ENCODE measurements around the gene RAB6B.

The RAB6B gene

GRCh38 chr3:133855772-133856171, 39.9 kb downstream of the RAB6B start:
- DNase-seq = no peak

GRCh38 chr3:133855002-133855370, 40.7 kb downstream of the RAB6B start:
- DNase-seq = no peak

- no peak for DNase-seq
Observed at GRCh38 chr3:133854264-133855001, 41.2 kb downstream of the RAB6B start.

GRCh38 chr3:133853925-133854227, 41.8 kb downstream of the RAB6B start:
- no peak for DNase-seq

GRCh38 chr3:133853063-133853924, 42.4 kb downstream of the RAB6B start:
- no peak for DNase-seq

GRCh38 chr3:133851931-133852330, 43.8 kb downstream of the RAB6B start:
- no peak for DNase-seq

GRCh38 chr3:133851266-133851906, 44.3 kb downstream of the RAB6B start:
- DNase-seq = no peak

- no peak for DNase-seq
Observed at GRCh38 chr3:133850034-133850433, 45.6 kb downstream of the RAB6B start.

- DNase-seq = no peak
Observed at GRCh38 chr3:133849346-133849745, 46.3 kb downstream of the RAB6B start.

GRCh38 chr3:133845127-133845526, 50.6 kb downstream of the RAB6B start:
- DNase-seq = no peak

- no peak for DNase-seq
Observed at GRCh38 chr3:133843634-133844033, 52.0 kb downstream of the RAB6B start.

GRCh38 chr3:133842158-133842557, 53.5 kb downstream of the RAB6B start:
- DNase-seq = no peak

GRCh38 chr3:133841196-133841595, 54.5 kb downstream of the RAB6B start:
- no peak for DNase-seq

- DNase-seq = no peak
Observed at GRCh38 chr3:133840767-133841166, 54.9 kb downstream of the RAB6B start.

GRCh38 chr3:133840055-133840737, 55.5 kb downstream of the RAB6B start:
- no peak for DNase-seq

- DNase-seq = no peak
Observed at GRCh38 chr3:133838916-133839800, 56.5 kb downstream of the RAB6B start.

GRCh38 chr3:133838296-133838789, 57.3 kb downstream of the RAB6B start:
- DNase-seq = no peak

- DNase-seq = no peak
Observed at GRCh38 chr3:133837487-133838295, 58.0 kb downstream of the RAB6B start.

GRCh38 chr3:133836497-133837158, 59.1 kb downstream of the RAB6B start:
- no peak for DNase-seq

GRCh38 chr3:133835961-133836360, 59.7 kb downstream of the RAB6B start:
- DNase-seq = no peak

GRCh38 chr3:133835418-133835743, 60.3 kb downstream of the RAB6B start:
- no peak for DNase-seq

All from stimulated activated CD4-positive, alpha-beta T cell treated with anti-CD3 and anti-CD28 coated beads, Interleukin-12 subunit alpha, Interleukin-12 subunit beta, amount 100 ng/mL, for 4 hours (primary cell).